Coronary artery (tissue), 2 donors: ENCODE results near the gene PCAT6.

Experiments used
- DNase-seq: peaks from one replicate; pipeline ENCODE4 v3.0.0-alpha.2; 2017; ENCODE audit warnings: low spot score
- H3K27ac ChIP-seq, 2 donors: fragments of 200-600 bp; sonication (generic); one replicate each; pipeline ENCODE4 v1.5.1; 2016 to 2019
- H3K4me3 ChIP-seq: fragments of 200-600 bp; sonication (generic); 2 replicates; pipeline ENCODE4 v1.5.1; 2016; ENCODE audit warnings: mild to moderate bottlenecking, moderate library complexity
- TF ChIP-seq, protein P1 (sequence below): fragments of 200-600 bp; sonication (generic); IDR thresholded peaks from one replicate; pipeline ENCODE4 v1.5.1; 2019; ENCODE audit warnings: antibody characterized with exemption

PCAT6 gene

DNA sequence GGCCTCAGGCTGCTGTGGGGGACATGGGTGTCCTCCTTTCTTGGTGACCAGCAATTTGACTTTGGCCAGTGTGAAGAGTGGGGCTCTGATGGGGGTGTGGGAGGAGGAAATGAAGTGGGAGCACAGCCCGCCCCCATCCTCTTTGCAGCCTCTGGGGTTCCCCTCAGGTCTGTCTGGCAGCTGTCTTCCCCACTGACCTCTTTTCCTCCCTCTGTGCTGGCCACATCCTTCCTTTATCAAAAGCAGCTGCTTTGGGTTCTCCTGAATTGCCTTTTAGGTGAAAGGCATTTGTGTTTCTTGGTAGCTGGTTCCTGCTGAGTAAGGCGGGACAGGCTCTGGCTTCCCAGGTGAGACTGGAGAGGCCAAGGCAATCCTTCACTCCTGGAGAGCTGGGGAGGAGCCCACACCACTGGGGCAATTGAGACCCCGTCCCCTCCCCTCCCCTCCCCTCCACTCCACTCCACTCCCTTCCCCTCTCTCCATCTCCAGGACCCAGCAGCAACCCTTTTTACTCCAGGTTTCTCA is 24.9 kb downstream of the PCAT6 start:
- Histone ChIP-seq H3K4me3 (no peak overlapping the region), H3K27ac (no peak overlapping the region)
- DNase-seq: no peak
- TF ChIP-seq, protein P1, sequence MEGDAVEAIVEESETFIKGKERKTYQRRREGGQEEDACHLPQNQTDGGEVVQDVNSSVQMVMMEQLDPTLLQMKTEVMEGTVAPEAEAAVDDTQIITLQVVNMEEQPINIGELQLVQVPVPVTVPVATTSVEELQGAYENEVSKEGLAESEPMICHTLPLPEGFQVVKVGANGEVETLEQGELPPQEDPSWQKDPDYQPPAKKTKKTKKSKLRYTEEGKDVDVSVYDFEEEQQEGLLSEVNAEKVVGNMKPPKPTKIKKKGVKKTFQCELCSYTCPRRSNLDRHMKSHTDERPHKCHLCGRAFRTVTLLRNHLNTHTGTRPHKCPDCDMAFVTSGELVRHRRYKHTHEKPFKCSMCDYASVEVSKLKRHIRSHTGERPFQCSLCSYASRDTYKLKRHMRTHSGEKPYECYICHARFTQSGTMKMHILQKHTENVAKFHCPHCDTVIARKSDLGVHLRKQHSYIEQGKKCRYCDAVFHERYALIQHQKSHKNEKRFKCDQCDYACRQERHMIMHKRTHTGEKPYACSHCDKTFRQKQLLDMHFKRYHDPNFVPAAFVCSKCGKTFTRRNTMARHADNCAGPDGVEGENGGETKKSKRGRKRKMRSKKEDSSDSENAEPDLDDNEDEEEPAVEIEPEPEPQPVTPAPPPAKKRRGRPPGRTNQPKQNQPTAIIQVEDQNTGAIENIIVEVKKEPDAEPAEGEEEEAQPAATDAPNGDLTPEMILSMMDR: no peak

DNA sequence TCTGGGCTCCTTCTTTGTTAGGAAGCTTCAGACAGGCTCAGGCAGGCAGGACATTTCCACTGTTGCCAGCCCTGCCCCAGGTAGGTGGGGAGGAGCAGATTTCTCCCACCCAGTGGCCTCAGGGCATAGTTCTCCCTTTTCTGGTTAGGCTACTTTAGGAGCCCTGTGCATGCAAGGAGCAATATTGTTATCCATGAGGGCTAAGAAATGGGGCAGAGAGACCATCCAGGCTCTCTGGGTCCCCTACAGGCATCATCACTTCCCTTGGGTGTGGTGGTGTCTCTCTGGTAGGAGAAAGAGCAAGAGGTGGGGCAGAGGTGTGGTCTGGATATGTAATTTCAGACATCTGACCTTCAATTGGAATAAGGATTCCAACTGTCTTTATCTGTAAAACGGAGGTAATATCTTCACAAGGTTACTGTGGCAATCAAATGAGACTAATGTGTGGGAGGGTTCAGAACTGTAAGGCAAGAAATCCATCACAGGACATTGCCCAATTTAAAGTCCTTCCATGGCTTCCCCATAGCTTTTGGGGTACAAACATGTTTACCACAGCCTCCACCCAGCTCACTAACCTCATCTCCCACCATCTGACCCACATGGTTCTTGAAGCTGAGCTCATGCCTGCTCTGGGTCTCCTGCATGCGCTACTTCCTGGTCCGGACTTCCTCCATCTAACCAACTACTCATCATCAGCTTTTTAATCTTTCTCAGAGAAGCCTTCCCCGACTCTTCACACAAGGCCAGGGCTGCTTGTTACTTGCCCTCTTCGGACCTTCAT is 26.1 kb downstream of the PCAT6 start:
- no peak overlapping the region for H3K27ac ChIP-seq

DNA sequence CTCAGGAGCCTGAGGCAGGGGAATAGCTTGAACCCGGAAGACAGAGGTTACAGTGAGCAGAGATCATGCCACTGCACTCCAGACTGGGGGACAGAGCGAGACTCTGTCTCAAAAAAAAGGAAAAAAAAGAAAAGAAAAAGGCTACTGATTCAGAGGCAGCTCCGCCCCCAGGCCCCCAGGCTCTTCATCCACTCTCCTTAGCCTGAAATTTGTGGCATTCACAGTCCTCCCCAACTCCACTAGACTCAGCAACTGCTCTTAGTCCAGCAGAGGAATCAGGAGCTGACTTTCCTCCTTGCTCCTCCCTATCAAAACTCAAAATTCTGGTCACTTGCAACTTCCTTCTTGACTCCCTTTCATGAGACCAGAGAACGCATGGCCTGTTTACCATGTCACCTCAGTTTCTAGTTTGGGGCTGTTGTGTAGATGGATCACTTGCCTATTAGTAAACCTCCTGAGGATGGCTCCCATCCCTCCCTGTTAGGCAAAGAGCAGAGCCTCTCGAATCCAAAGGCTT is 27.1 kb downstream of the PCAT6 start:
- Histone ChIP-seq H3K27ac (no peak overlapping the region), H3K4me3 (no peak overlapping the region)
- TF ChIP-seq, protein P1: no peak
- no peak for DNase-seq

More for the DNA sequence above, 26.1 kb downstream of the PCAT6 start:
- no peak for DNase-seq
- TF ChIP-seq, protein P1: no peak
- no peak overlapping the region for H3K4me3 ChIP-seq

DNA sequence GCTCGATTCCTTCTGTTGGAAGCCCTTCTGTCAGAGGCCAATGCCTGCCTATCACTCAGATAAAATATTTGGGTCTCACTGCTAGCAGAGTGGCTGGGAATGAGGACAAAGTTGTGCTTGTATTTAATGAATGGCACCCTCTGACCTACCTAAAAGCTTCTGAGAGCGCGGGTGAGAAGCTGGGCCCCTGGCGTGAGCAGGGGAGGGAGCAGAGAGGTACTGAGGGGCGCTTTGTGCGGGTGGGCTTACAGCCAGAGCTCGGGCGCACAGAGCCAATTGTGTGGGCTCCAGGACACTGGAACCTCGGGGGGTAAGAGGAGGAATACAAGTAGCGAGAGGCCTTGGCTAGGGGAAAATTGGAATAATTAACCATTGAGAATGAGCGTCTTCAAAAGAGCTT is 32.3 kb downstream of the PCAT6 start:
- DNase-seq: no peak
- H3K4me3 ChIP-seq: no peak overlapping the region
- TF ChIP-seq, protein P1: no peak
- no peak overlapping the region for H3K27ac ChIP-seq

DNA sequence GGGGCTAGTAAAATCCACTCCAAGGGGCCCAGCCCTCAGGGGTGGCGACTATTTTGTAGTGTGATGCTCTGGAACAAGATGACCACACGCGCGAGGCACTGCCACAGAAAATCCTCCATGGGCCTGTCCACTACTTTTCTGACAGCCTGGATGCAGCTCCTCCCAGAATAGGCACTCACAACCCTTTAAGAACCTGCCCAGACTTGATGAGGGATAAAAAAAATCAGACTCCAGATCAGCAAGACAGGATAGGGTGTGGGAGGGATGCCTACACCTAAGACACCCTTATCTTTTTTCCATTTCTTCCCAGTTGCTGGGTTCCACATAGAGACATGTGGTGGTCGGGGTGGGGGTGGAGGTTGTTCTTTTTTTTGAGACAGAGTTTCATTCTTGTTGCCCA is 33.5 kb downstream of the PCAT6 start:
- TF ChIP-seq, protein P1: no peak
- Histone ChIP-seq H3K27ac (no peak overlapping the region), H3K4me3 (no peak overlapping the region)
- no peak for DNase-seq

DNA sequence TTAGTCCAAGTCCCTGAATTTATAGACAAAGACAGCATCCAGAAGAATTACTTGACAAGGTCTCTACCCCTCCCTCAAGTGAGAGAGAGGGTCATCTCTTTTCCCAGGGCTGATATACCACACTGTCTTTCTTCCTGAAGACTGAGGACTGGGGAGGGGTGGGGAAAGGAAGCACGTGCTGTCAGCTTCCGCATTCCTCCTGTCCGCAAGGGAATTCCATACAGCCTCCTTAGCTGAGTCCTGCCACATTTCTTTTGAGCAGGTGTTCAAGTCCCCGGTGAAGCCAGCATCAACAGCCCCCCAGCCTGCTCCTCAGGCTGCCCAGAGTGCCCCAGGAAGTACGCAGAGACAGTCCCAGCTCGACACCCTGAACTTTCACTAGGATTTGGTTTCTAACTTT is 34.2 kb downstream of the PCAT6 start:
- DNase-seq: no peak
- TF ChIP-seq, protein P1: no peak

DNA sequence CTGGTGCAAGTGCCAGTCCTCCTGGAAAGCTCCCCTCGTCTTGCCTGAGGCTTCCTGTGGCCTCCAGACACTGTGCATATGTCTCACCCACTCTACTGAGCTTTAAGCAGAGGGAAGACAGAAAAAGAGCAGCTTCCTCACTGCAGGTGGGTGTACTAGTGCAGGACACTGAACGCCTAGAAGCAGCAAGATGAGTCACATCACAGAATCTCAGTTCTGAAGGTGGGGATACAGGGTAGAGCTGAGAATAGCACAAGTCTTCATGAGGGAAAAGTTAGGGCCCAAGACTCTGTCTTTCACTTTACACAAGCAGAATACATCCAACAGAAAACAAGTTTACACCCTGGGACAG is 37.4 kb downstream of the PCAT6 start:
- H3K4me3 ChIP-seq: no peak overlapping the region
- TF ChIP-seq, protein P1: no peak
- no peak for DNase-seq
- no peak overlapping the region for H3K27ac ChIP-seq

More for the DNA sequence above, 34.2 kb downstream of the PCAT6 start:
- Histone ChIP-seq H3K4me3 (no peak overlapping the region), H3K27ac (no peak overlapping the region)
